ENCODE data around the gene EIF3A.

DNA sequence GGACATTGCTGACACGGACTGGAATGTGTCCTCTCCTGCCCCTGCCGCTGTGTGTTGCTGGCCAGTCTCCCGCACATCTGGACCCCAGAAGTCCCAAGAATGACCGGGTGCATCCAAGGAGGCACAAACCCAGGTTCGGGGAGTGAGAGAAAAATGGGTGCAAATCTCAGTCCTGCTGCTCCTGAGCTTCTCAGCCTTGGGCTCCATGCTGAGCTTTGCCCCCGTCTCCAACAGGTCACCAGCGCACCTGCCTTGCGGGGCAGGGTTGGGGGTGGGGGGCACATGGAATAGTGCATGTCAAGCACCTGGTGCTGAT, 57.1 kb downstream of the EIF3A start:
- TF ChIP-seq, protein P1, sequence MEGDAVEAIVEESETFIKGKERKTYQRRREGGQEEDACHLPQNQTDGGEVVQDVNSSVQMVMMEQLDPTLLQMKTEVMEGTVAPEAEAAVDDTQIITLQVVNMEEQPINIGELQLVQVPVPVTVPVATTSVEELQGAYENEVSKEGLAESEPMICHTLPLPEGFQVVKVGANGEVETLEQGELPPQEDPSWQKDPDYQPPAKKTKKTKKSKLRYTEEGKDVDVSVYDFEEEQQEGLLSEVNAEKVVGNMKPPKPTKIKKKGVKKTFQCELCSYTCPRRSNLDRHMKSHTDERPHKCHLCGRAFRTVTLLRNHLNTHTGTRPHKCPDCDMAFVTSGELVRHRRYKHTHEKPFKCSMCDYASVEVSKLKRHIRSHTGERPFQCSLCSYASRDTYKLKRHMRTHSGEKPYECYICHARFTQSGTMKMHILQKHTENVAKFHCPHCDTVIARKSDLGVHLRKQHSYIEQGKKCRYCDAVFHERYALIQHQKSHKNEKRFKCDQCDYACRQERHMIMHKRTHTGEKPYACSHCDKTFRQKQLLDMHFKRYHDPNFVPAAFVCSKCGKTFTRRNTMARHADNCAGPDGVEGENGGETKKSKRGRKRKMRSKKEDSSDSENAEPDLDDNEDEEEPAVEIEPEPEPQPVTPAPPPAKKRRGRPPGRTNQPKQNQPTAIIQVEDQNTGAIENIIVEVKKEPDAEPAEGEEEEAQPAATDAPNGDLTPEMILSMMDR (conservative IDR thresholded peaks at IDR 0.05 in 1 of 2, IDR thresholded peaks at IDR 0.05 in 1 of 2; ENCODE audit: extremely low read depth in 1 of 2, insufficient read depth in 1 of 2, low read depth in 1 of 2, low read length in 2 of 2), result no peak
- TF ChIP-seq EZH2 (IDR thresholded peaks at IDR 0.05; ENCODE audit: borderline replicate concordance, low read length), result no peak

Measured in mammary epithelial cell (primary cell).